HG03432 (cell line): Measurements from ENCODE around the gene ITGB2.

ENCODE experiments used
- ATAC-seq: cut with Tn5 transposase; IDR thresholded peaks from one replicate; pipeline ENCODE4 v1.9.1; 2021; ENCODE audit warnings: mild to moderate bottlenecking, moderate library complexity; ENCODE audit not compliant: unreplicated experiment

Gene ITGB2

DNA sequence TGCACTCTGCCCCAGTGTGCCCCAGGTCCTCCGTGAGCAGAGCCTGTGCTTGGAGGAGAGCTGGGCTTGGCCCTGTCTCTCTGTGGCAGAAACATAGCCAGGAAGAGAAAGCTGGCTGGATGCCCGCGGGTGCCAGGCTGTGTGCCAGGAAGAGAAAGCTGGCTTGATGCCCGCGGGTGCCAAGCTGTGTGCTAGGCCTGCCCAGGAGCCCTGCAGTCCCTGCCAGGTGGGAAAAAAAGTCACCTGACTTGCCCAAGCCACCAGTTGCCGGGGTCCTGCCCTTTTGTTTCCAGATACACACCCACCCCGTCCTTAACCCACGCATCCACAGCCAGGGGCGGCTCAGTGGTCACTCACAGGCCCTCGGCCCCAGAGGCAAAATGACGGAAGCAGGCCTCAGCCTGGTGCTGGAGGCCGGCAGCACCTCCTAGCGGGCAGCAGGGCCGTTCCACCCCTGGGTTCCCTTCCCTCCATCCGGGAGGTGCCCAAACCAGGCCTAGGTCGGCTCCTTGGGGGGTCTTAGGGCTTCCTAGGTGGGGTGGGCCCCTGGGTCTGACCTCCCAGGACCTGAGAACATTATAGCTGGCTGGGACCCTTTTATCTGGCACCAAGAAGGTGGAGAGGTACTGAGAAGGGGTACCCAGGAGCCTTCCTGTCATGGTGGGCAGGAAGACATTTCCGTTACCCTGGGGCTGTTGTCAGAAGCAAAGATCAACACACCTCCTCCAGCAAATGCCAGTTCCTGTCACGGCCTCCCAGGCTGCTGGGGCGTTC lies 9.1 kb downstream of the ITGB2 start:
- peak; percentile 56 for ATAC-seq

DNA sequence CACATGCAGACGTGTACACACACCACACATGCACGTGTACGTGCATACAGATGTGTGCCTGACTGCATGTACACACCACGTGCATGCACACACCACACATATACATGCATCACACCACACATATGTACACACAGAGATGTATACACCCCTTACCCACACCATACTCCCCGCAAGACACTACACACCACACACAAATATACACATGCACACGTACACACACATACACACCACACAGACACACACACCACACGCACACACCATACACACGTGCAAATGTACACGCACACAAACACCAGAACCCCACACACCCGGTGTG lies 9.7 kb downstream of the ITGB2 start:
- no peak for ATAC-seq

DNA sequence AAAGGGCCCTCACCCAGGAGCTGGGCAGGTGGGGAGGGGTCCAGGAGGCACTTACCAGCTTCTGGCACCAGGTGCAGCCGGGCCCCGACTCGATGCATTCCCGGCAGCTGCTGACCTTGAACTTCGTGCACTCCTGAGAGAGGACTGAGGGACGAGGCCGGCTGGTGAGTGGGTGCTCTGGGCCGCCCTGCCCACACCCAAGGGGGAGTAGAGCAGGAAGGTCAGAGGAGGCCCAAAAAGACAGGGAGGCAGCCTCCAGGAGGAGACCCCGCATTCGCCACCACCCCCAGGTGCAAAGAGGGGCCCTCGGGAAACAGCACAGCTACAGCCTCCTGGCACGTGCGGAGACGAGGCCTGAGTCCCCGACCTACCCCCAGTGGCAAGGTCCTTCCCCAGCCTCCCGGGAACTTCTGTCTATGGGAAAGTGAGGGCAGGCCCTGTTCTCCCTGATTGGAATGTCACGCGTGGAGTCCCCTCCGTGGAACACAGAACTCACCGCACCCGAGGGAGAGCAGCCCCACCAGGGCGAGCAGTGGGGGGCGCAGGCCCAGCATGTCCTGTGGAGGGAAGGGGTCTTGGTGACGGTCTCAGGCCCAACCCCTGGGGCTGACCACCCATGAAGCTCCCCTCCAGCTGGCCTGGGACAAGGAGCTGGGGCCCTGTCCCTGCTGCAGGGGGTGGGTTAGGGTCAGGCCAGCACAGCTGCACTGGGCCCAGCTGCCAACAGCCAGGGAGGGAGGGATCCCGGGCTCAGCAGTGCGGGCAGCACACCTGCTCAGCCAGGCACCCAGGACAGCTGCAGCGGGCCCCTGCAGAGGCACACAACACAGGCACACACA lies 10.3 kb downstream of the ITGB2 start:
- ATAC-seq = no peak

DNA sequence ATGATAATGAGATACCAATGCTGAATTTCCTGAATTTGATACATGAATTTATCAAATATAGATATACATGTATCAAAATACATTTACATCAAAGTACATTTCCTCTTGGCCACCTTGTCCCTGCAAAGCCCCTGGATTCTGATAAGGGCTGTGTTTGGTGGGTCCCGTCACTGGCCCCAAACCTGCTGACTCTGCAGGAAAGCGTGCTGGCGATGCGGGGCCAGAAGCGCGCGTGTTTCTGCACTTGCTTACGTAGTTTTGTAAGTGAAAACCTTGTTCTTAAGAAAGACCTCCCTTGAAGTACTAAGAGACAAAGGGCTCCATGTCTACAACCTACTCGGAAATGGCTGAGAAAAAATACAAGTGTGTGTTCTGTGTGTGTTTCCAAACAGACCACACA lies 11.0 kb downstream of the ITGB2 start:
- ATAC-seq = no peak

DNA sequence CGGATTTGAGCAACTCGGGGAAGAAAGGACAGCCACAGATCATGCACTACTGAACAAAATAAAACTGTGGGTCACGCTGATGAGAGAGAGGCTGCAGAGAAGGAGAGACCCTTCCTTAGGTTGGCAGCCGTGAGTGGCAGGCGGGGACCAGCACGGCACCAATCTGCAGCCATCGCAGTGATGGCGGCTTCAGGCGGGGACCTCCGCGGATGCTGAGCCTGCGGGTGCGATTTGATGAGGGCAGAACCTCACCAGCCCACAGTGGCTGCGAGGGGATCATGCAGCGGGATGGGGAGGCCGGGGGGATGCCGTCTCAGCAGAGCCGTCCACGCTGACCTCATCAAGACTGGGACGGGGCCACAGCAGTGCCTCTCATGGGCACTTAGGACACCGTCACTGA lies 11.8 kb downstream of the ITGB2 start:
- no peak for ATAC-seq

DNA sequence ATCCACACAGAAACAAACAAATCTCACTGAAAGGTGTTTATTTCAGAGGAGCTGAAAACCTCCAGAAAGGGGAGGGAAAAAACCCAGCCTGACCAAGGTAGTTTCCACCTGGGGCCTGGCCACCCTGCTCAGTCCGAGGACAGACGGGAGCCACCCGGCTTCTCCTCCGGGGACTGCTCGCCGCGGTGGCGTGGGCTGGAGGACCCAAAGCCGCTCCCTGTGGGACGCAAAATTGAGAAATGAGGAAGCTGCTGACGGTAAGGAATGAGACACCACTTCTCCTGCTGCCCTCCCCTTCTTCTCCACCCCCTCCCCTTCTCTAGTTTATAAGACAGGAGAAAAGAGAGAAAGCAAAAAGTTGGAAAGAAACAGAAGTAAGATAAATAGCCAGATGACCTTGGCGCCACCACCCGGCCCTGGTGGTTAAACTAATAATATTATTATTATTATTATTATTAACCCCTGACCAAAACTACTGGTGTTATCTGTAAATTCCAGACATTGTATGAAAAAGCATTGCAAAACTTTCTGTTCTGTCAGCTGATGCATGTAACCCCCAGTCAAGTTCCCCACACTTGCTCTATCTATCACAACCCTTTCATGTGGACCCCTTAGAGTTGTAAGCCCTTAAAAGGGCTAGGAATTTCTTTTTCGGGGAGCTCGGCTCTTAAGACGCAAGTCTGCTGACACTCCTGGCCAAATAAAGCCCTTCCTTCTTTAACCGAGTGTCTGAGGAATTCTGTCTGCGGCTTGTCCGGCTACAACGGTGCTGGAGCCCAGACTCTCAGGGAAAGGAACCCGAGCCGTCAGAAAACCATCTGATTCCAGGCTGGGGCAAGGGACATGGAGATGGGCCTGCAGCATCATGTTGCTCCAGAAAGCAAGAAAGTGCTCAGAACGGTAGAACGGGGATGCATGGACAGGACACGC lies 12.5 kb downstream of the ITGB2 start:
- ATAC-seq = no peak

DNA sequence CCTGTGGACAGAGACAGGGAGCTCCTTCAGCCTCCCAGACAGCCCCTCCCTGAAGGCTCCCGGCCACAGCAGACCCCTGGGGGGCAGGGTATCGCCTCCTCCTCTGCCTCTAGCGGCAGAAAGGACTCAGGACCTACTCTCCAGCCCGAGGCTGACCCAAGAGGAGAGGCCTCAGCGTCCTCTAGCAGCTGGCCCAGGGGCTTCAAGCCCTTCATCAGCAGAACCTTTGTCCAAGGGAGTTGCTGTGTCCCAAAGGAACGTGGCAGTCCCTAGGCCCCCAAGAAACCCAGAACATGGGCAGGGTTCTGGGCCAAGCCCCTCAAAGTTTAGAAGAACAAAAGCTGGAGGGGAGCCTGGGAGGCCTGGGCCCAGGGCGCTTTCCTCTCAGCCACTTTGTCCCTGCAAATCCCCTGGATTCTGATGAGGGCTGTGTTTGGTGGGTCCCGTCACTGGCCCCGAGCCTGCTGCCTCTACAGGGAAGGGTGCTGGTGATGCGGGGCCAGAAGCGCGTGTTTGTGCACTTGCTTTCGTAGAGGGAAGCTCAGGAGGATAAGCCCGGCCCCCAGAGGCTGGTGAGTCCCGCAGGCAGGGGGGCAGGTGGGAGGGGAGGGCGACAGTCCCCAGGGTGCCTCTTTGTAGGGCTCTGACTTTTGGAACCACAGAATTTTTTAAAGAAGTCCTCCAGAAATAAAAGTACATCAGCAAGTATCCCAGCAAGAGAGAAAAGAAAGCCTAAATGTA lies 13.3 kb downstream of the ITGB2 start:
- no peak for ATAC-seq

DNA sequence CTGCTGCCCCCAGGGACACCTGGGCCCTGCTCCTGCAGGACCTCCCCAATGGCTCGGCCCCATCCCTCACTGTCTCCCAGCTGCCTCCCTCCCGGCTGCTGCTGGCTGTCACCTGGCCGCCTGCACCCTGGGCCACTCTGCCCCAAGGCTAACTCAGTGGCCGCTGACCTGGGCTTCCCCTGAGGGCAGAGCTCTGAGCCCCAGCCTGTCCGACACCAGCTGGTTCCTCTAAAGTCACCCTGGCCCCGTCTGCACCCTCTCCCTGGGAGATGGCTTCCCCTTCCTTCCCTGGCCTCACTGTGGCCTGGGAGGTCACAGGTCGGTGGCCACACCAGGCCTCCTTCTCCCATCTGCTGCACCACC lies 15.0 kb downstream of the ITGB2 start:
- no peak for ATAC-seq

DNA sequence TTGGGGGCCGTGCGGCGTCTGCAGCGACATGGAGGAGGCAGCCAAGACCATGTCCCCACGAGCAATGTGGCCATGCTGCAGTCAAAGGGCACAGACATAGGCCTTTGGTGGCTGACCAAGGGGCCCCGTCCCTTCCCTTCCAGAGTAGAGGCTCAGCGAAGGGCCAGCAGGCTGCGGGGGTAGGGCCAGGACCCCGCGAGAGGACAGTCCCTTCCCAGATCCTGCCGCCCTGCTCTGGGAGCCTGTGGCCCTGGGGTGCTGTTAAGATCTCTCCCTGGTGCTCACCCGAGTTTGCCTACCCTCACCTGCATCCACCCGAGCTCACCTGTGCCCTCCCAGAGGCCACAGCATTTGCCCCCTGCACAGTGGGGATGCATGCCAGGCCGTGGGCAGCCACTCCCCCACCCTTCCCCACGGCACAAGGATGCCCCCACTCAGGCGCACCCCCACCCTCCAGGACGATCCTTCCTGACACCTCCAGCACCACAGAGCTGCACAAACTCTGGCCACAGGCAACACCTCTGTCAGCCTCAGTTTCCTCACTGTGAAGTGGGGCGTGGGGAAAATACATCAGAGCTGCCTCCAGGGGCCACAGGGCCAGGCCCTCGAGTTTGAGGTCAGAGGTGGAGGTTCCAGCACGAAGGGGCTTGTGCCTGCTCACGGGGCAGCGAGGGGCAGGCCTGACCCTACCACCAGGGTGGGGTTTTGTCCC lies 15.5 kb downstream of the ITGB2 start:
- ATAC-seq = no peak

DNA sequence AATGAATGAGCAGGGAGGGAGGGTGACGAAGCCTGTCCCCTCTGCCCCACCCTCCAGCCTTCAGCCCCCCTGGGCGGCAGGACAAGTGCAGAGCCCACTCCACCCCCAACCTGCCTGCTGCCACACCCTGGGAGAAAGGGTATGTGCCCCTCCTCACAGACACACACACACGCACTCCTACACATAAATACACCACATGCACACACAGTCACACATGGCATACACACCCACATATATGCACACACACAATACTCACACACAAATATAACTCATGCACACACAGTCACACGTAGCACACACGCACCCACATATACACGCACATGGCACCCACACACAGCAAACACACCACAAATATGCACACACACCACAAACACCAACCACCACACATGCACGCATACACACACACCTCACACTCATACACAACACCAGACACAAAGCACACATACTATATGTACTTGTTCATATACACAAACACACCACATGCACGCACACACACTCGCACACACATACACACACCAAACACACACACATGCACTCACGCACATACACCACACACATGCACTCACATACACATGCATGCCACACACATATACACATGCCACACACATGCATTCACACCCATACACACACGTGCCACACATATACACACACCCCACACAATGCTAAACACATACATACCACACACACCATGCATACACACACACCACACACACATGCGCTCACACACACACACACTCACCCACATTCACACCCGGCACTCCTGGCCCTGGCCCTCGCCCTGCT lies 16.4 kb downstream of the ITGB2 start:
- ATAC-seq = no peak

DNA sequence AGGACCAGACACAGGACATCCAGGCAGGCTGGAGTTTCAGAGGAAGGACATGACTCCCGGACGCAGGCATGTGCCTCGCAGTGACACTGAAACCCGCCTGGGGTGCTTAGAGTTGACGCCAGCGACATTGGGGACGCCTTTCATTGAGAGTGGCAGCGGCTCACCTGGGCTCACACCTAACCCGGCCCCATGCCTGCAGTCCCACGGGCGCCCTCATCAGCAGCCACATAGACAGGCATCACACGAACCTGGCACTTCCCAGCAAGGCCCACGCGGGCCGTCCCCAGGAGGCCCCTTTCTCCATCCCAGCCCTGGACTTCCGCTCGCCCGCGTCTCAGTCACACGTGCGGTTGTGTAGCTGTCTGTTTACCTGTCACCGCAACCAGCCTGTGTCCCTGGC lies 17.0 kb downstream of the ITGB2 start:
- no peak for ATAC-seq

DNA sequence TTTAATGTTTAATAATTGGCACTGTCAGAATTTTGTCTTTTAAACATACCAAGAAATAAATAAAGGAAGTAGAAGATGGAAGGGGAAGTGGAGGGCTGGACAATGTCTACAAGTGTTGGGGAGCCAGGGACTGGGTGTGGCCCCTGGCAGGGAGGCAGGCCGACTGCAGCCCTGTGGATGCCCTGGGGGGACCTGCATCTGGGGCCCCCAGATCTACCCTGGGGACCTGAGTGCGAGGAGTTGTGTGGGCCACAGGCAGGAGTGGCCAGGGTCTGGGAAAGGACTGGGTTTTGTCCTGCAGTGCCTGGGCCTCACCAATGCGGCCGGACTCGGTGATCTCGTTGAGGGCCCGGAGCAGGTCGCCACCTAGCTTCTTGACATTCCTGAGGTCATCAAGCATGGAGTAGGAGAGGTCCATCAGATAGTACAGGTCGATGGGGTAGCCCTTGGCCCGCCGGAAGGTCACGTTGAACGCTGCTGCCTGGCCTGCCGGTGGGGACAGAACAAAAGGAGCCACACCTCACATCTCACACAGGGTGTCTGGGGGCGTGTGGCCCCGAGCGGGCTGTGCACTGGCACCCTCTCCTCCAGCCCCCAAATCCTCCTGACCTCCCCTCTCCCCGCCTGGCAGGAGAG lies 17.5 kb downstream of the ITGB2 start:
- no peak for ATAC-seq

DNA sequence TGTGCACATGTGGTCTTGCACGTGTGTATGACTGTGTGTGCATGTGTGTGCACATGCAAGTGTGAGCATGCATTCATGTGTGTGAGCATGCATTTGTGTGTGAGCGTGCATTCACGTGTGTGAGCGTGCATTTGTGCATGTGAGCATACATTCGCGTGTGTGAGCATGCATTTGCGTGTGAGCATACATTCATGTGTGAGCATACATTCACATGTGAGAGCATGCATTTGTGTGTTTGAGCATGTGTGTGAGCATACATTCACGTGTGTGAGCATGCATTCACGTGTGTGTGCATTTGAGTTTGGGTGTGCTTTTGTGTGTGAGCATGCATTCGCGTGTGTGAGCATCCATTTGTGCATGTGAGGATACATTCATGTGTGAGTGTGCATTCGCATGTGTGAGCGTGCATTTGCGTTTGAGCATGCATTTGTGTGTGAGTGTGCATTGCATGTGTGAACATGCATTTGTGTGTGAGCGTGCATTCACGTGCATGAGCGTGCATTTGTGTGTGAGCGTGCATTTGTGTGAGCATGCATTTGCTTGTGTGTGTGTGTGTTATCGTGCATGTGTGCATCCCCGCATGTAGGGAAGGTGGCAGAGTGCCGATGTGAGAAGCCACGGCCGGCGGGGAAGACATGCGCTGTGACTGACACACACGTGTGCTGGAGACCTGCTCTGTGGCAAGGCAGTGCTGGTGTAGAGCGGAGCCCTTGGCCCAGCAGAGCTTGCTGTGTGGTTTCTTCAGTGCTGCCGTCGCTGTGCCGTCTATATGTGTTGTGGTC lies 18.2 kb downstream of the ITGB2 start:
- ATAC-seq = no peak

DNA sequence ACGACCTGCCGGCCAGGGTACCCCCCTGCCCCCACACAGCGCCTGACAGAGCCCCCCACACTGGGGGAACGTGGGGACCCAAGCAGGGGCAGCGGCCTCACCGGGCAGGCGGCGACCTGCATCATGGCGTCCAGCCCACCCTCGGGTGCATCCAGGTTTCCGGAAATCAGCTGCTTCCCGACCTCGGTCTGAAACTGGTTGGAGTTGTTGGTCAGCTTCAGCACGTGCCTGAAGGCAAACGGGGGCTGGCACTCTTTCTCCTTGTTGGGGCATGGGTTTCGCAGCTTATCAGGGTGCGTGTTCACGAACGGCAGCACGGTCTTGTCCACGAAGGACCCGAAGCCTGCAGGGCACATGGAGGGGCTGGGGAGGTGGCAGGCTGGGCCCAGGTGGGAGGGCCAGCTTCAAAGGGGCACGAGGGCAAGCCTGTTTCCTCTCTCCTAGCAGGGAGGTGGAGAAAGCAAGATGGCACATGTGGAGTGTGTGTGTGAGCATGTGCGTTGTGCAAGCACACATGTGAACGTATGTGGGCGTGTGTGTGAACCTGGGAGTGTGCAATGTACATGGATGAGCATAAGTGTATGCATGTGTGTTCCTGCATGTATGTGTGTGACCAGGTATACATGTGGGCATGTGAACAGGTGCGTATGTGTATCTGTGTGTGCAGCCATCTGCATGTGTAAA lies 19.2 kb downstream of the ITGB2 start:
- no peak for ATAC-seq

DNA sequence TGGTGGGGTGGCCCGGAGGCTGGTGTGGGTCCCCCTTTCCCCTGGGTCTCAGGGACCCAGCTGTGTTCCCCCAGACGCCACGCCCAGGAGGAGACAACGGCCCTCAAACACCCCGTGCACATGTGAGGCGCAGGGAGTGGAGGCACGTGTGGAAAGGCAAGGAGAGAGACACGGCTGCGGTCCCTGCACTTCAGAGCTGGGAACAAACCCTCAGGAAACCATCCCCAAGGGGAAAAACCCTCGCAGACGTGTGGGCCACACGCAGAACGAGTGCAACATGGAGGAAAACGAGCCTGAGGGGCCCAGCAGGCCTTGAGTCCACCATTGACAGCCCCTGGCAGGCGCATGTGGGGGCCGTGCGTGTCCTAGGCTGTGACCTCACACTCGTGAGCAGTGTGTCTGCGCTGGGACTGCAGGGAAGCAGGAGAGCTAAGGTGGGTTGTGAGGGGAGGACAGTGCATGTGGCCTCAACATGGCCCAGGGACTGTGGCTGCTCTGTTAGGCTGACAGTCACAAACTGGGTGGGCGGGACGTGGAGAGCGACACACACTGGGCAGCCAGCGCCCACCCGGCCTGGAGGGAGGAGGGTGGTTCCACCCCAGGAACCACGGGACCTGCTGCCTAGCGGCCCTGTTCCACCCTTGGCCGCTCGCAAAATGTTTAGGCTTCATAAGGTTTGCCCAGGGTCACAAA lies 20.0 kb downstream of the ITGB2 start:
- no peak for ATAC-seq

DNA sequence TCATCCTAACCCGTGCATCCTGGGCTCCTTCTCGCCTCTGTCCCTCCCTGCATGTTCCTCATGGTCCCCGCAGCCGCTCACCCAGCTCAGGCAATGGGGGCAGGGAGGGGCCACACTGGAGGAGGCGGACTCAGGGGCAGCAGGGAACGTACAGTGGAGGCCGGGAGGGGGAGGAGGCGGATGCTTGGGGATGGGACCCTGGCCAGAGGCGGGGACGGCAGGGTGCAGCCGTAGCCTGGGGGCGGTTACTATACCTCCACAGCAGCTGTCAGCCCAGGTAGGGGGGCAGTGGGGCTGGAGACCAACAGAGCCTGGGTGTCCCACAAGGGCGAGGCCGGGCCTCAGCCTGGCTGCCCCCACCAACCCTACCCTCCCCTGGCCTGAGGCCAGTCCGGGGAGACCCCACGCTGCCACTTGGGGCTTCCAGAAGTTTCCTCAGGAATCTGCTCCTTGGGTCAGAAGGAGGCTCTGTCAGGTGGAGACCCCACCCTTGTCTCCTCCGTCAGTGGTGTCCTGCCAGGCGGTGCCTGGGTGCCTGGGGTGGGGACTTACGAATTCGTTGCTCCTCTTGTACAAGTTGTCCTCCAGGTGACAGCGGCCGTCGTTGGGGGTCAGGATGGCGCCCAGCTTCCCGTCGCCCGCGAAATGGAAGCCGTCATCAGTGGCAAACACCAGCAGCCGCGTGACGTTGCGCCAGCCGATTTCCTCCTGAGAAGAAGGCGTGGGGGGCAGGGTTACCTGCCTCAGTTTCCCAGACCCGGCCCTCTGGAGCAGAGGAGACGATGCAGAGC lies 20.7 kb downstream of the ITGB2 start:
- no peak for ATAC-seq
